Ovary (tissue), 3 donors: Measurements from ENCODE around the gene CTDSP2.

Experiments used
- POLR2A ChIP-seq: fragments of 450-650 bp; IDR thresholded peaks from one replicate; pipeline ENCODE4 v1.6.1; 2017; ENCODE audit warnings: antibody characterized with exemption, mild to moderate bottlenecking, moderate library complexity
- TF ChIP-seq, protein P1 (sequence below), 3 donors: fragments of 450-650 bp in 2 of 3; fragments of 200-600 bp in 1 of 3; IDR thresholded peaks; one replicate each; pipeline versions ENCODE4 v1.5.1 to v1.8.0; 2016 to 2022; ENCODE audit warnings: antibody characterized with exemption in 3 of 3, mild to moderate bottlenecking in 1 of 3
- donor health status: DM: no; HTN: no; CAD: no.

DNA sequence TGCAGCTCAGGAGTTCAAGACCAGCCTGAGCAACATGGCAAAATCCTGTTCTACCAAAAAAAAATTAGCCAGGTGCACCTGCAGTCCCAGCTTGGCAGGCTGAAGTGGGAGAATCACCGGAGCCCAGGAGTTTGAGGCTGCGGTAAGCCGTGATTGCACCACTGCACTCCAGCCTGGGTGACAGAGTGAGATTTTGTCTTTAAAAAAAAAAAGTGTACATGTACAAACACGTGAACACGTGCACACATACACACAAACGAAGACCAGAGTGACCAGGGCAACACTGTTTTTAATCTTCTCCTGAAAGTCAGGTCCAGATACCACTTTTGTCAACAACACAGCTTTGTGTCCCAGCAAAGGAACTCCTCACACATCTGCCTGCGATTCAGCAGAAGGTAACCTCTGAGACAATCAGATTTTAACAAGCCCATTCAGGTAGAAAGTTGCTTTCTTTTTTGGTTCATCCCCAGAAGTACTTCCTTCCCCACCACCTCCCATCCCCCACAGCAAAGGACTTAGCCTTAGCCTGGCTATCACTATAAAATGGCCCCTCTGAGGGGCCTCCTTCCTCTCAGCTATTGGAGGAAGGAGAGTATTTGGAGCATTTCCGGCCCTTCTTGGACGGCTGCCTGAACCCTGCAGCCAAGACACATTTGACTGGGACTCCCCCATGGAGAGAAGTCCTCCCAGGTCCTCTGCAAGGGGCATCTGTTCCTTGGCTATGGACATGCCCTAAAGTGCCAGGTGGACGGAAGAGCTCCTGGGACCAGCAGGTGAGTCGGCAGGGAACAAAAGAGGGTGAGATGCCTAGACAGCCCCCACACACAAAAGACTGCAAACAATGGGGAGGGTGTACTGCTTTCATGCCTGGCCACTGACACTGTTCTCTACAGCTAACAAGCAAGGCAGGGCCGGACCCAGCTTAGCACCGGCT is 9.8 kb downstream of the CTDSP2 start:
- TF ChIP-seq, protein P1, sequence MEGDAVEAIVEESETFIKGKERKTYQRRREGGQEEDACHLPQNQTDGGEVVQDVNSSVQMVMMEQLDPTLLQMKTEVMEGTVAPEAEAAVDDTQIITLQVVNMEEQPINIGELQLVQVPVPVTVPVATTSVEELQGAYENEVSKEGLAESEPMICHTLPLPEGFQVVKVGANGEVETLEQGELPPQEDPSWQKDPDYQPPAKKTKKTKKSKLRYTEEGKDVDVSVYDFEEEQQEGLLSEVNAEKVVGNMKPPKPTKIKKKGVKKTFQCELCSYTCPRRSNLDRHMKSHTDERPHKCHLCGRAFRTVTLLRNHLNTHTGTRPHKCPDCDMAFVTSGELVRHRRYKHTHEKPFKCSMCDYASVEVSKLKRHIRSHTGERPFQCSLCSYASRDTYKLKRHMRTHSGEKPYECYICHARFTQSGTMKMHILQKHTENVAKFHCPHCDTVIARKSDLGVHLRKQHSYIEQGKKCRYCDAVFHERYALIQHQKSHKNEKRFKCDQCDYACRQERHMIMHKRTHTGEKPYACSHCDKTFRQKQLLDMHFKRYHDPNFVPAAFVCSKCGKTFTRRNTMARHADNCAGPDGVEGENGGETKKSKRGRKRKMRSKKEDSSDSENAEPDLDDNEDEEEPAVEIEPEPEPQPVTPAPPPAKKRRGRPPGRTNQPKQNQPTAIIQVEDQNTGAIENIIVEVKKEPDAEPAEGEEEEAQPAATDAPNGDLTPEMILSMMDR (IDR thresholded peaks at IDR 0.05): no peak
- TF ChIP-seq POLR2A: no peak
